ENCODE results near the gene RER1.
A peak's percentile ranks its signal among the peaks of the same experiment; 100 is the strongest.

Gene RER1

DNA sequence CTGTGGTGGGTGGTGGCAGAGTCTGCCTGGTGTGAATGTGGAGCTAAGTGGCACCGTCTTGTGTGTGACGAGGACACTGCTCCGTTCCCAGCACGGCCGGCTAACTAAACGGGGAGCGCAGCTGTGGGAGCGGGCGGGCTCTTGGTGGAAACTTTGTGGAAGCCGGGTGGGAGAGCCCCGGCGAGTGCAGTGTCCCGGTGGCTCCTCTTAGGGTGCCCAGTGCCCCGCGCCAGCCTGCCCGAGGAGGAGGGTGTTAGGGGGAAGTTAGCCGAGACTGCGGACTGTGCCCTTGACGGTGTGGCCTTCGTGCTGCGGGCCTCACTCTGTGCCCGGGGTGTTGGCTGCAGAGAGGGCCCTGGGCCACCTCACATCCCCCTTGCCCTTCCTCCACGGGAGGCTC, 10.8 kb downstream of the RER1 start:
- TF ChIP-seq CTCF (IDR thresholded peaks at IDR 0.05; ENCODE audit: low read depth, low read length): no peak
- no peak for DNase-seq
- H3K36me3 ChIP-seq: peaks cover 84% of the 10 kb centered on the region
- no peak overlapping the region for H3K4me3 ChIP-seq (ENCODE audit: low read depth, low read length)
- no peaks in the 10 kb centered on the region for H3K9me3 ChIP-seq (ENCODE audit: severe bottlenecking)
- H3K27ac ChIP-seq: no peak overlapping the region
- H3K27me3 ChIP-seq (ENCODE audit: insufficient read depth, low read depth, severe bottlenecking): no peaks in the 10 kb centered on the region

GRCh38 chr1:2403273-2403672, 11.6 kb downstream of the RER1 start:
- Histone ChIP-seq H3K27me3 (ENCODE audit: insufficient read depth, low read depth, severe bottlenecking) (no peaks in the 10 kb centered on the region), H3K36me3 (peaks cover 79% of the 10 kb centered on the region), H3K4me3 (ENCODE audit: low read depth, low read length) (no peak overlapping the region), H3K9me3 (ENCODE audit: severe bottlenecking) (no peaks in the 10 kb centered on the region), H3K27ac (no peak overlapping the region)
- DNase-seq: no peak
- no peak for TF ChIP-seq CTCF (IDR thresholded peaks at IDR 0.05; ENCODE audit: low read depth, low read length)

- Histone ChIP-seq H3K9me3 (ENCODE audit: severe bottlenecking) (no peaks in the 10 kb centered on the region), H3K27ac (no peak overlapping the region), H3K4me3 (ENCODE audit: low read depth, low read length) (no peak overlapping the region), H3K36me3 (peaks cover 70% of the 10 kb centered on the region), H3K27me3 (ENCODE audit: insufficient read depth, low read depth, severe bottlenecking) (no peaks in the 10 kb centered on the region)
- DNase-seq: no peak
- no peak for TF ChIP-seq CTCF (IDR thresholded peaks at IDR 0.05; ENCODE audit: low read depth, low read length)
Observed at GRCh38 chr1:2404142-2404889, 12.7 kb downstream of the RER1 start.

DNA sequence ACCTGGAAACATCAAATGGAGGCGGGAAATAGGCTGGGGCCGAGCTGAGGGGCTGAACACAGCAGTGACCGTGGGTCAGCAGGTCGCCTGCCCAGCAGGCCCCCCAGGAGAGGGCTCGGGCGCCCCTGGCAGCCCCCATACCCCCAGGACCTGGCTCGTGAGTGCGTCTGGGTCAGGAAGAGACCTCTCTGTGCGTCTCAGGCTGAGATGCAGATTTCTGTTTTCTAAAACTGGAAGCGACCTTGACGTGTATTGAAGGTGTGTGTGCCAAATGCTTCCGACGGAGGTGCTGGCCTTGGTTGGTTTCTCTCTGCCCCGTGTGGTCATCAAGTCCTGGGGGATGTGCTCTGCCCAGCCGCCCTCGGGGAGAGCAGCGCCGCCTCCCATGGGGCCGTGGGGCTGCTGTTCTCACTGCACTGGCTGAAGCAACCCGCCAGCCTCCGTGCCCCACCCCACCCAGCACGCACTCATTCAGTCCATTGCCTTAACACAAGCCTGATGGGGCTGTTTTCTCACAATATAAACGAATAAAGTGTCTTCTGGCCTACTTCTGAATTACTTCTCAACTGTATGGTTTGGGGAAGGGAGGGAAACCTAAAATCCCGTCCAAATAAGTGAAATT, 13.4 kb downstream of the RER1 start:
- H3K9me3 ChIP-seq (ENCODE audit: severe bottlenecking): no peaks in the 10 kb centered on the region
- no peak overlapping the region for H3K4me3 ChIP-seq (ENCODE audit: low read depth, low read length)
- H3K27ac ChIP-seq: no peak overlapping the region
- DNase-seq: no peak
- peaks cover 63% of the 10 kb centered on the region for H3K36me3 ChIP-seq
- no peaks in the 10 kb centered on the region for H3K27me3 ChIP-seq (ENCODE audit: insufficient read depth, low read depth, severe bottlenecking)
- TF ChIP-seq CTCF (IDR thresholded peaks at IDR 0.05; ENCODE audit: low read depth, low read length): no peak

DNA sequence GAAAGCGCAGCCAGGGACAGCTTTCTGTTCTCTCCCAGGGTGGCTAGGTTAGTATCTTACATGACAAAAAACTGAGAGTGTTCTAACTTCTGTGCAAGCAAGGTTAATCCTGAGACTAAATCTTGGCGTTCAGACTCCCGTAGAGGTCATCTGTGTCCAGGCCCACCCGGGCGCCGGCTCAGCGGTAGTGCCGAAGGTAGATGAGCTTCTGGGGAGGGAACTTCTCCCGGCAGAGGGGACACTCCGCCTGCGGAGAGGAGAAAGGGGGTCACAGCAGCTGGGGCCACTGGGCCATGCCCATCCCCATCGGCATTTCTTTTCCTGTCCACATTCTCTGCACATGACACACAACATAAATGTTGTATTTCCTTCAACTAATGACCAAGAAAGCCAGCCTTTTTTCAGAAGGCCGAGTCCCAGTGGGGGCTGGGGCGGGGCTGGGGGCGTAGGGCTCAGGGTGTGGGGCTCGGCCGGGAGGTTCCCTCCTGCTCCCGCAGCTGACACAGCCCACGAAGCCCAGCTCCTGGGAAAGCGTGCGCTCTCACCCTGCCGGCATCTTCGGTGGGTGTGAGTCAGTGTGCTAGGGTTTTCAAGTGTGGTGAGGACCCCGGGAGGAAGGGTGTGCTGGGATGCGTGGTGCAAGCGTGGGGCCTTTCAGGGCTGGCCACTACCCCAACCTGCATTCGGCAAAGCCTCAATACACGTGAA, 14.1 kb downstream of the RER1 start:
- Histone ChIP-seq H3K27ac (no peak overlapping the region), H3K27me3 (ENCODE audit: insufficient read depth, low read depth, severe bottlenecking) (no peaks in the 10 kb centered on the region), H3K36me3 (peaks cover 56% of the 10 kb centered on the region), H3K9me3 (ENCODE audit: severe bottlenecking) (no peaks in the 10 kb centered on the region), H3K4me3 (ENCODE audit: low read depth, low read length) (no peak overlapping the region)
- DNase-seq: peak; percentile 47
- no peak for TF ChIP-seq CTCF (IDR thresholded peaks at IDR 0.05; ENCODE audit: low read depth, low read length)

All from WERI-Rb-1 (cell line).